GM12864 (cell line): Measurements from ENCODE around the gene ADGRF4.

Source experiments
- DNase-seq: peaks from one replicate; pipeline ENCODE4 v3.0.0-alpha.2; 2011; ENCODE audit warnings: low read depth
- H3K4me3 ChIP-seq: 2 replicates; pipeline ENCODE4 v1.5.1; 2011; ENCODE audit warnings: mild to moderate bottlenecking, low read depth, low read length, control low read depth
- TF ChIP-seq, protein P1 (sequence below): IDR thresholded peaks from 2 replicates; pipeline ENCODE4 v1.5.1; 2011; ENCODE audit warnings: low read depth, mild to moderate bottlenecking, moderate library complexity, low read length, control low read depth, inconsistent platforms; ENCODE audit errors: missing control alignments

The ADGRF4 gene

GRCh38 chr6:47672816-47673215 is 25.6 kb upstream of the ADGRF4 start:
- H3K4me3 ChIP-seq = no peak overlapping the region
- DNase-seq = no peak
- TF ChIP-seq, protein P1, sequence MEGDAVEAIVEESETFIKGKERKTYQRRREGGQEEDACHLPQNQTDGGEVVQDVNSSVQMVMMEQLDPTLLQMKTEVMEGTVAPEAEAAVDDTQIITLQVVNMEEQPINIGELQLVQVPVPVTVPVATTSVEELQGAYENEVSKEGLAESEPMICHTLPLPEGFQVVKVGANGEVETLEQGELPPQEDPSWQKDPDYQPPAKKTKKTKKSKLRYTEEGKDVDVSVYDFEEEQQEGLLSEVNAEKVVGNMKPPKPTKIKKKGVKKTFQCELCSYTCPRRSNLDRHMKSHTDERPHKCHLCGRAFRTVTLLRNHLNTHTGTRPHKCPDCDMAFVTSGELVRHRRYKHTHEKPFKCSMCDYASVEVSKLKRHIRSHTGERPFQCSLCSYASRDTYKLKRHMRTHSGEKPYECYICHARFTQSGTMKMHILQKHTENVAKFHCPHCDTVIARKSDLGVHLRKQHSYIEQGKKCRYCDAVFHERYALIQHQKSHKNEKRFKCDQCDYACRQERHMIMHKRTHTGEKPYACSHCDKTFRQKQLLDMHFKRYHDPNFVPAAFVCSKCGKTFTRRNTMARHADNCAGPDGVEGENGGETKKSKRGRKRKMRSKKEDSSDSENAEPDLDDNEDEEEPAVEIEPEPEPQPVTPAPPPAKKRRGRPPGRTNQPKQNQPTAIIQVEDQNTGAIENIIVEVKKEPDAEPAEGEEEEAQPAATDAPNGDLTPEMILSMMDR = no peak

GRCh38 chr6:47674673-47675072 is 23.7 kb upstream of the ADGRF4 start:
- TF ChIP-seq, protein P1 = no peak
- no peak for DNase-seq
- H3K4me3 ChIP-seq = no peak overlapping the region

DNA sequence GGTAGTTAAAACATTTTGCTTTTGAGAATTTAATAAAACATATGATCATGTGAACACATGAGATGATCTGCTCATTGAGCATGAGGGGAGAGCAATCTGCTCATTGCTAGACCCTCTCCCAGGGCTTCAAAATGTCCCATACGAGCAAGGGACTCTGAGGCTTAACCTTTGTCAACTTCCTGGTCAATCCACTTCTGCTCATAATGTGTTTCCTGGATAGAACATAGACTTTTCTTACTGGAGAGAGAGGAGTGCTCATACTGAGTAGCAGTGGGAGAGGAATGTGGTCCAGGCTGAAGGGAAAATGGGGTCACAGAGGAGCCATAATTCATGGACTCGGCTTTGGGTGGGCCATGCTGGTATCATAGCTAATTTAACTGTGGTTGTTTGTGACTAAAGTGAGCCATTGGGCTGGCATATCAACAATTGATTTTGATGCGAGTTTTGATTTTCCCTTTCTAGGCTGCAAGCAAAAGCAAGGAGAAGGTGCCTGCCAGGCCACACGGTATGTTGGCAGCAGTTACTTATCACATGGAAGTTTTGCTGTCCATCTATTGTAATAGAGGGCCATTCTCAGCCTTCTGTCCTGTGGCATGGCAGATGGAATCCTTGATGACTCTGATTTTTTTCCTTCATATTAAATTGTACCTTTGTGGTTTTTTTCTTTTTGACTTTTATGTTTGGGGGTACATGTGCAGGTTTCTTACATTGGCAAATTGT is 20.8 kb upstream of the ADGRF4 start:
- TF ChIP-seq, protein P1 = no peak
- no peak for DNase-seq
- no peak overlapping the region for H3K4me3 ChIP-seq

DNA sequence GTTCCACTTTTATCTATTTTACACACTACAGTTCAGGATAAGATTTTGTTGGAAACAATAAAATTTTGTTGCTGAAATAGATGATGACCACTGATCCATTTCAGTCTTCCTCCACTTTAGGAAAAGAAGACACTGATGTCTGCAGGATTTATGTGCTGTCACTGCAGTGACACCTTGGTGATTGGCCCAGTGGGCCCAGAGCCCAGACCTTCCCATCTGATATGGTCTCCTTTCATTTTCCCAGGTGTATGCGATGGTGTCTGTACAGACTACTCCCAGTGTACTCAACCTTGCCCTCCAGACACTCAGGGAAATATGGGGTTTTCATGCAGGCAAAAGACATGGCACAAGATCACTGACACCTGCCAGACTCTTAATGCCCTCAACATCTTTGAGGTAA is 19.6 kb upstream of the ADGRF4 start:
- DNase-seq = no peak
- TF ChIP-seq, protein P1 = no peak
- H3K4me3 ChIP-seq = no peak overlapping the region

DNA sequence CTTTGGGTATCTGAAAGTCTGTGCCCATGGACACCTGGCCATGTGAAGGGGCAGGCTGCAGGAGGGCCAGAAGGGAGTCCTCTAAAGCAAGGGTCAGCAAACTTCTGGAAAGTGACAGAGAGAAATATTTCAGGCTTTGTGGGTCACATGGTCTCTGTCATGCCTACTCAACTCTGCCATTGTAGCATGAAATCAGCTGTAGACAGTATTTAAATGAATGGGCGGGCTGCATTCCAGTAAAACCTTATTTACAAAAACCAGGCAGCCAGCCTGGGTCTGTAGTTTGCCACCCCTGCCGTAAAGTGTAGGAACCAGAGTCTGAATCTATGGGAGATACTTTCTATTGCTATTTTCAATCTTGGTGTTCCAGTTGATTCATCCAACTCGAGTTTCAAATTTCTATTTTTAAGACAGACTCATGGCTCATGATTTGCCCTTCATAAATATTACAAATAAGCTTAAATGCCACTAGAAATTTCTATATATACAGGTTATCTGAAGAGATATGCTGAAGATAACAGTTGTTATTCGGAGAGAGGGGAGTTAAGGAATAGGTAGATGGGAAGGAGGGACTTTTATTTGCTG is 19.0 kb upstream of the ADGRF4 start:
- TF ChIP-seq, protein P1 = no peak
- no peak overlapping the region for H3K4me3 ChIP-seq

GRCh38 chr6:47680051-47680450 is 18.3 kb upstream of the ADGRF4 start:
- TF ChIP-seq, protein P1 = no peak
- DNase-seq = no peak
- H3K4me3 ChIP-seq = no peak overlapping the region

More for the DNA sequence above, 19.0 kb upstream of the ADGRF4 start:
- DNase-seq = no peak

GRCh38 chr6:47680724-47681123 is 17.7 kb upstream of the ADGRF4 start:
- H3K4me3 ChIP-seq = no peak overlapping the region
- DNase-seq = no peak
- TF ChIP-seq, protein P1 = no peak
